SK-N-SH treated with all-trans-retinoic acid at 6 μM for 48 hours (cell line): Measurements from ENCODE around the gene NSMF.

ENCODE experiments used
- CREB5 ChIP-seq: fragments of 250-450 bp; sonication (Bioruptor Pico); IDR thresholded peaks from 2 replicates; pipeline ENCODE4 v1.5.1; 2020; ENCODE audit warnings: low read depth, mild to moderate bottlenecking, moderate library complexity
- PATZ1 ChIP-seq: fragments of 250-450 bp; sonication (Bioruptor Pico); IDR thresholded peaks from 2 replicates; pipeline ENCODE4 v1.8.0; 2020; ENCODE audit warnings: mild to moderate bottlenecking, moderate library complexity, borderline replicate concordance

GRCh38 chr9:137480686-137481683 is 21.9 kb upstream of the NSMF start:
- TF ChIP-seq CREB5 (CRISPR knock-in tag) (no peak), PATZ1 (no peak)
